ENCODE data around the gene STIM2.
"Not testable (repeated sequence)": the region's sequence is repeated elsewhere in the genome, so short reads cannot be mapped to it uniquely, and the experiment has no call there.

Gene STIM2

DNA sequence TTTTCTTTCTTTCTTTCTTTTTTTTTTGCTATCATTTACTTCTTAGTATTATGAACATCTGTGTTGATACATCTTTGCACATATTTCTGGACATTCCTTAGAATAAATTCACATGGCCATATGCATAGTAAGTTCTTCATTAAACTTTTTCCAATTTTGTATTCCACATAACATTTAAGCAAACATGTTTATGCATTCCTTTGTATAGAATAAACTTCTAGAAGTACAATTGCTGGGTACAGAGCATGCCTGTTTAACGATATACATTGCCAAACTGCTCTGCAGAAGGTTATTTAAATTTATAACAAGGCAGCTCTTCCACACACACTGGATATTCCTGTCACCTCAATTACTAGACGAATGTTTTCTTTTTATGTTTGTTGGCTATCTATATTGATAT is 36.0 kb upstream of the STIM2 start:
- TF ChIP-seq EZH2phosphoT487 (IDR thresholded peaks at IDR 0.05; ENCODE audit: low read length) = no peak
- TF ChIP-seq, protein P1, sequence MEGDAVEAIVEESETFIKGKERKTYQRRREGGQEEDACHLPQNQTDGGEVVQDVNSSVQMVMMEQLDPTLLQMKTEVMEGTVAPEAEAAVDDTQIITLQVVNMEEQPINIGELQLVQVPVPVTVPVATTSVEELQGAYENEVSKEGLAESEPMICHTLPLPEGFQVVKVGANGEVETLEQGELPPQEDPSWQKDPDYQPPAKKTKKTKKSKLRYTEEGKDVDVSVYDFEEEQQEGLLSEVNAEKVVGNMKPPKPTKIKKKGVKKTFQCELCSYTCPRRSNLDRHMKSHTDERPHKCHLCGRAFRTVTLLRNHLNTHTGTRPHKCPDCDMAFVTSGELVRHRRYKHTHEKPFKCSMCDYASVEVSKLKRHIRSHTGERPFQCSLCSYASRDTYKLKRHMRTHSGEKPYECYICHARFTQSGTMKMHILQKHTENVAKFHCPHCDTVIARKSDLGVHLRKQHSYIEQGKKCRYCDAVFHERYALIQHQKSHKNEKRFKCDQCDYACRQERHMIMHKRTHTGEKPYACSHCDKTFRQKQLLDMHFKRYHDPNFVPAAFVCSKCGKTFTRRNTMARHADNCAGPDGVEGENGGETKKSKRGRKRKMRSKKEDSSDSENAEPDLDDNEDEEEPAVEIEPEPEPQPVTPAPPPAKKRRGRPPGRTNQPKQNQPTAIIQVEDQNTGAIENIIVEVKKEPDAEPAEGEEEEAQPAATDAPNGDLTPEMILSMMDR (IDR thresholded peaks at IDR 0.05; ENCODE audit: low read length) = no peak
- TF ChIP-seq EZH2 (optimal IDR thresholded peaks at IDR 0.05; ENCODE audit: low read depth, low read length) = no peak
- no peaks in the 10 kb centered on the region for H3K9me2 ChIP-seq (replicated peaks; ENCODE audit: insufficient read depth, low read length)
- H4K20me1 ChIP-seq (ENCODE audit: insufficient read depth, low read length) = no peaks in the 10 kb centered on the region
- H3K9ac ChIP-seq (ENCODE audit: low read length) = no peak overlapping the region
- no peak overlapping the region for H3K4me3 ChIP-seq (ENCODE audit: low read length)
- H3K27ac ChIP-seq (ENCODE audit: low read length) = no peak overlapping the region
- no peak overlapping the region for H2AFZ ChIP-seq (ENCODE audit: low read length)
- no peaks in the 10 kb centered on the region for H3F3A ChIP-seq (ENCODE audit: insufficient read depth, low read length)
- H3K4me2 ChIP-seq (ENCODE audit: low read depth, low read length) = no peak overlapping the region
- H3K4me1 ChIP-seq (ENCODE audit: low read length) = no peaks in the 10 kb centered on the region
- H3K79me2 ChIP-seq (ENCODE audit: low read length) = no peaks in the 10 kb centered on the region
- no peaks in the 10 kb centered on the region for H3K9me3 ChIP-seq (replicated peaks; ENCODE audit: insufficient read depth, low read length)
- no peak for DNase-seq
- H3K27me3 ChIP-seq (replicated peaks; ENCODE audit: insufficient read depth, low read length) = no peaks in the 10 kb centered on the region
- no peaks in the 10 kb centered on the region for H3K36me3 ChIP-seq (replicated peaks; ENCODE audit: insufficient read depth, low read length)

DNA sequence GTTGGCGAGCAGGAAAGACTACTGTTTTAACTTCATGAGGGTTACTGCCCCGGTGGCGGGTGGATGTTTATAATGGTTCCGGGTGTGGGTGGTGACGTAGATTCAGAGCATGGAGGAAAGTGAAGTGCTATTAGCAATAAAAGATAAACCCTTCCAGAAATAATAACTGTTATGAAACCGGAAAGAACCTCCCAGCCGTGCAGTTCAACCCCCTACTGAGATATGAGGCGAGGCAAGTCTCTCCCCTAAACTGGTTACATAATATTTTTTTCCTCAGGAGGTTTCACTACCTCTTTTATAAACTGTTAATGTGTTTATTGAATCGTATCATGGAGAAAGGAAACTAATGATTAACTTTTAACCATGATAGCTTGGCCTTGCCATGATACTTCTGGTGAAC is 33.9 kb upstream of the STIM2 start:
- H3K79me2 ChIP-seq (ENCODE audit: low read length) = no peaks in the 10 kb centered on the region
- H3K4me2 ChIP-seq (ENCODE audit: low read depth, low read length) = no peak overlapping the region
- no peak overlapping the region for H3K4me3 ChIP-seq (ENCODE audit: low read length)
- H4K20me1 ChIP-seq (ENCODE audit: insufficient read depth, low read length) = no peaks in the 10 kb centered on the region
- no peaks in the 10 kb centered on the region for H3K36me3 ChIP-seq (replicated peaks; ENCODE audit: insufficient read depth, low read length)
- no peaks in the 10 kb centered on the region for H3K4me1 ChIP-seq (ENCODE audit: low read length)
- no peak overlapping the region for H3K27ac ChIP-seq (ENCODE audit: low read length)
- H3K9me3 ChIP-seq (replicated peaks; ENCODE audit: insufficient read depth, low read length) = no peaks in the 10 kb centered on the region
- H3K27me3 ChIP-seq (replicated peaks; ENCODE audit: insufficient read depth, low read length) = no peaks in the 10 kb centered on the region
- no peak overlapping the region for H2AFZ ChIP-seq (ENCODE audit: low read length)
- no peak for DNase-seq
- no peaks in the 10 kb centered on the region for H3K9me2 ChIP-seq (replicated peaks; ENCODE audit: insufficient read depth, low read length)
- TF ChIP-seq, protein P1 (IDR thresholded peaks at IDR 0.05; ENCODE audit: low read length) = no peak
- no peak for TF ChIP-seq EZH2phosphoT487 (IDR thresholded peaks at IDR 0.05; ENCODE audit: low read length)
- no peak for TF ChIP-seq EZH2 (optimal IDR thresholded peaks at IDR 0.05; ENCODE audit: low read depth, low read length)
- H3F3A ChIP-seq (ENCODE audit: insufficient read depth, low read length) = no peaks in the 10 kb centered on the region
- no peak overlapping the region for H3K9ac ChIP-seq (ENCODE audit: low read length)

DNA sequence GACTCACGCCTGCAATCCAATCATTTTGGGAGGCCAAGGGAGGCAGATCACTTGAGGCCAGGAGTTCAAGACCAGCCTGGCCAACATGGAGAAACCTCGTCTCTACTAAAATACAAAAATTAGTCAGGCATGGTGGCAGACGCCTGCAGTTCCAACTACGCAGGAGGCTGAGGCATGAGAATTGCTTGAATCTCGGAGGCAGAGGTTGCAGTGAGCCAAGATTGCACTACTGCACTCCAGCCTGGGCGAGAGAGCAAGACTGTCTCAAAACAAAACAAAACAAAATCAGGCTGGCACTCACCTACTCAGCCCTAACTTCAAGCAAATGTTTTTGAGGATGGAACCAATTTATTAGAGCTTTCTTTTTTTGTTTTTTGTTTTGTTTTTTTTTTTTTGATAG is 33.3 kb upstream of the STIM2 start:
- not testable (repeated sequence) for H2AFZ ChIP-seq (ENCODE audit: low read length); H3K4me1 ChIP-seq (ENCODE audit: low read length); H3K36me3 ChIP-seq (replicated peaks; ENCODE audit: insufficient read depth, low read length); H3K4me3 ChIP-seq (ENCODE audit: low read length); H3K79me2 ChIP-seq (ENCODE audit: low read length); H3F3A ChIP-seq (ENCODE audit: insufficient read depth, low read length); H3K9ac ChIP-seq (ENCODE audit: low read length); DNase-seq; H3K4me2 ChIP-seq (ENCODE audit: low read depth, low read length); H4K20me1 ChIP-seq (ENCODE audit: insufficient read depth, low read length); H3K9me3 ChIP-seq (replicated peaks; ENCODE audit: insufficient read depth, low read length); H3K27me3 ChIP-seq (replicated peaks; ENCODE audit: insufficient read depth, low read length); H3K9me2 ChIP-seq (replicated peaks; ENCODE audit: insufficient read depth, low read length); H3K27ac ChIP-seq (ENCODE audit: low read length)

- Histone ChIP-seq H4K20me1 (ENCODE audit: insufficient read depth, low read length) (no peaks in the 10 kb centered on the region), H3K36me3 (replicated peaks; ENCODE audit: insufficient read depth, low read length) (no peaks in the 10 kb centered on the region), H3F3A (ENCODE audit: insufficient read depth, low read length) (no peaks in the 10 kb centered on the region), H3K4me3 (ENCODE audit: low read length) (no peak overlapping the region), H3K4me2 (ENCODE audit: low read depth, low read length) (no peak overlapping the region), H3K79me2 (ENCODE audit: low read length) (no peaks in the 10 kb centered on the region), H3K9me3 (replicated peaks; ENCODE audit: insufficient read depth, low read length) (no peaks in the 10 kb centered on the region), H3K27ac (ENCODE audit: low read length) (no peak overlapping the region), H3K9ac (ENCODE audit: low read length) (no peak overlapping the region), H3K4me1 (ENCODE audit: low read length) (no peaks in the 10 kb centered on the region), H3K9me2 (replicated peaks; ENCODE audit: insufficient read depth, low read length) (no peaks in the 10 kb centered on the region), H2AFZ (ENCODE audit: low read length) (no peak overlapping the region), H3K27me3 (replicated peaks; ENCODE audit: insufficient read depth, low read length) (no peaks in the 10 kb centered on the region)
- TF ChIP-seq, protein P1 (IDR thresholded peaks at IDR 0.05; ENCODE audit: low read length) = no peak
- TF ChIP-seq EZH2 (optimal IDR thresholded peaks at IDR 0.05; ENCODE audit: low read depth, low read length) (no peak), EZH2phosphoT487 (IDR thresholded peaks at IDR 0.05; ENCODE audit: low read length) (no peak)
- no peak for DNase-seq
Observed at GRCh38 chr4:26827798-26828197, 32.8 kb upstream of the STIM2 start.

Measured in MM.1S (cell line).